OCI-LY7 (cell line): ENCODE data around the gene TSPAN9. TPM values are rescaled to one million over a fixed set of nuclear protein-coding genes. Genes with fewer than 3 reads are reported as not detected.

Experiments used
- BruUV-seq: library from RNA; stranded (reverse); fragments of 400-500 nt; replicated peaks from 2 replicates; lab custom pipeline; 2021; lab: Mats Ljungman, UMichigan
- CTCF ChIA-PET: fragments of 300-600 bp; sonication (Branson Sonifier 250); formaldehyde crosslinking; loops from one replicate; lab custom pipeline; 2022; ENCODE audit warnings: antibody characterized with exemption; ENCODE audit not compliant: unreplicated experiment; lab: Charles Lee
- POLR2A ChIA-PET: fragments of 300-600 bp; sonication (Branson Sonifier 250); formaldehyde crosslinking; loops from one replicate; lab custom pipeline; 2022; ENCODE audit warnings: antibody characterized with exemption; lab: Charles Lee
- DNase-seq: peaks from one replicate; pipeline ENCODE4 v3.0.0-alpha.2; 2015; ENCODE audit warnings: low spot score
- H2AFZ ChIP-seq: fragments of 200-600 bp; sonication (generic), shearing (Covaris generic); 2 replicates; pipeline ENCODE4 v1.6.1; 2014; ENCODE audit warnings: mild to moderate bottlenecking, antibody characterized with exemption, low read length, moderate library complexity
- H3K27ac ChIP-seq: fragments of 200-600 bp; sonication (generic); 2 replicates; pipeline ENCODE4 v1.5.1; 2014; ENCODE audit warnings: mixed run types, low read depth, mild to moderate bottlenecking, moderate library complexity, low read length, inconsistent platforms; ENCODE audit not compliant: poor library complexity, severe bottlenecking
- H3K36me3 ChIP-seq: fragments of 200-600 bp; sonication (generic); 2 replicates; pipeline ENCODE4 v1.6.1; 2014; ENCODE audit warnings: mild to moderate bottlenecking, antibody characterized with exemption, low read length, moderate library complexity, mixed read lengths; ENCODE audit not compliant: insufficient read depth
- H3K4me1 ChIP-seq: fragments of 200-600 bp; sonication (generic); 2 replicates; pipeline ENCODE4 v1.5.1; 2014; ENCODE audit warnings: mild to moderate bottlenecking, low read length; ENCODE audit not compliant: insufficient read depth, poor library complexity, severe bottlenecking
- H3K4me2 ChIP-seq: fragments of 200-600 bp; sonication (generic); 2 replicates; pipeline ENCODE4 v1.6.1; 2014; ENCODE audit warnings: mild to moderate bottlenecking, low read length
- H3K4me3 ChIP-seq: fragments of 200-600 bp; sonication (generic); 2 replicates; pipeline ENCODE4 v1.5.1; 2014; ENCODE audit warnings: mild to moderate bottlenecking, low read depth, low read length; ENCODE audit not compliant: poor library complexity, severe bottlenecking
- H3K79me2 ChIP-seq: fragments of 200-600 bp; sonication (generic); 2 replicates; pipeline ENCODE4 v1.6.1; 2016; ENCODE audit warnings: low read depth, mild to moderate bottlenecking, low read length, moderate library complexity, mixed read lengths; ENCODE audit not compliant: insufficient read depth
- H3K9me2 ChIP-seq: fragments of 200-600 bp; sonication (generic); 2 replicates; pipeline ENCODE4 v1.6.1; 2016; ENCODE audit warnings: mild to moderate bottlenecking, low read length, mixed read lengths; ENCODE audit not compliant: insufficient read depth
- H3K9me3 ChIP-seq: fragments of 200-600 bp; sonication (generic); 2 replicates; pipeline ENCODE4 v1.6.1; 2014; ENCODE audit warnings: mild to moderate bottlenecking, mixed run types, low read length, mixed read lengths
- H4K20me1 ChIP-seq: fragments of 200-600 bp; sonication (generic); 2 replicates; pipeline ENCODE4 v1.6.1; 2014; ENCODE audit warnings: mild to moderate bottlenecking, antibody characterized with exemption, low read length, moderate library complexity, mixed read lengths; ENCODE audit not compliant: insufficient read depth
- EZH2phosphoT487 ChIP-seq: fragments of 200-600 bp; sonication (generic); IDR thresholded peaks from 2 replicates; pipeline ENCODE4 v1.6.1; 2018; ENCODE audit warnings: low read depth, borderline replicate concordance, mild to moderate bottlenecking, mixed run types, antibody characterized with exemption, low read length, moderate library complexity, mixed read lengths
- intact Hi-C: fragments of 100-400 bp; cut with micrococcal nuclease; formaldehyde crosslinking; loops from one replicate; pipeline ENCODE4 v1.10.0; 2022; ENCODE audit not compliant: unreplicated experiment
- total RNA-seq, 2 experiments: library from RNA; depleted of rRNA in 1 of 2; stranded (reverse); fragments of >200 nt in 1 of 2; shearing (Covaris generic) in 1 of 2; gene quantifications; 2 replicates each; pipeline ENCODE4 v1.2.3, GENCODE V29; 2014 to 2022
- TF ChIP-seq, protein P1 (sequence below): fragments of 200-600 bp; sonication (generic); conservative IDR thresholded peaks from 2 replicates; pipeline ENCODE4 v1.5.1; 2014; ENCODE audit warnings: mild to moderate bottlenecking, antibody characterized with exemption, low read length, moderate library complexity, mixed read lengths

Gene TSPAN9
- total RNA-seq, 2 experiments from 2014 or later = 0.50 to 0.74 TPM

- H3K36me3 ChIP-seq = no peaks in the 10 kb centered on the region
- BruUV-seq = no TSS peak
- H3K9me2 ChIP-seq = no peaks in the 10 kb centered on the region
- intact Hi-C loops = no loop called here
- TF ChIP-seq, protein P1, sequence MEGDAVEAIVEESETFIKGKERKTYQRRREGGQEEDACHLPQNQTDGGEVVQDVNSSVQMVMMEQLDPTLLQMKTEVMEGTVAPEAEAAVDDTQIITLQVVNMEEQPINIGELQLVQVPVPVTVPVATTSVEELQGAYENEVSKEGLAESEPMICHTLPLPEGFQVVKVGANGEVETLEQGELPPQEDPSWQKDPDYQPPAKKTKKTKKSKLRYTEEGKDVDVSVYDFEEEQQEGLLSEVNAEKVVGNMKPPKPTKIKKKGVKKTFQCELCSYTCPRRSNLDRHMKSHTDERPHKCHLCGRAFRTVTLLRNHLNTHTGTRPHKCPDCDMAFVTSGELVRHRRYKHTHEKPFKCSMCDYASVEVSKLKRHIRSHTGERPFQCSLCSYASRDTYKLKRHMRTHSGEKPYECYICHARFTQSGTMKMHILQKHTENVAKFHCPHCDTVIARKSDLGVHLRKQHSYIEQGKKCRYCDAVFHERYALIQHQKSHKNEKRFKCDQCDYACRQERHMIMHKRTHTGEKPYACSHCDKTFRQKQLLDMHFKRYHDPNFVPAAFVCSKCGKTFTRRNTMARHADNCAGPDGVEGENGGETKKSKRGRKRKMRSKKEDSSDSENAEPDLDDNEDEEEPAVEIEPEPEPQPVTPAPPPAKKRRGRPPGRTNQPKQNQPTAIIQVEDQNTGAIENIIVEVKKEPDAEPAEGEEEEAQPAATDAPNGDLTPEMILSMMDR = no peak
- no peak for TF ChIP-seq EZH2phosphoT487
- POLR2A ChIA-PET = no interaction called here
- no peaks in the 10 kb centered on the region for H3K79me2 ChIP-seq
- CTCF ChIA-PET = no interaction called here
- DNase-seq = no peak
- no peak overlapping the region for H2AFZ ChIP-seq
- no peaks in the 10 kb centered on the region for H3K4me1 ChIP-seq
- no peak overlapping the region for H3K4me2 ChIP-seq
- H3K4me3 ChIP-seq = no peak overlapping the region
- H3K9me3 ChIP-seq = no peaks in the 10 kb centered on the region
- no peak overlapping the region for H3K27ac ChIP-seq
- no peaks in the 10 kb centered on the region for H4K20me1 ChIP-seq
Measured at GRCh38 chr12:3084742-3085141, 7.6 kb downstream of the TSPAN9 start.

- CTCF ChIA-PET = no interaction called here
- TF ChIP-seq, protein P1 = no peak
- no peak for TF ChIP-seq EZH2phosphoT487
- H3K4me1 ChIP-seq = no peaks in the 10 kb centered on the region
- no peaks in the 10 kb centered on the region for H3K9me2 ChIP-seq
- BruUV-seq = no TSS peak
- POLR2A ChIA-PET = no interaction called here
- H3K9me3 ChIP-seq = no peaks in the 10 kb centered on the region
- H3K27ac ChIP-seq = no peak overlapping the region
- H4K20me1 ChIP-seq = no peaks in the 10 kb centered on the region
- H3K4me3 ChIP-seq = no peak overlapping the region
- intact Hi-C loops = no loop called here
- H3K4me2 ChIP-seq = no peak overlapping the region
- DNase-seq = no peak
- no peaks in the 10 kb centered on the region for H3K36me3 ChIP-seq
- H2AFZ ChIP-seq = no peak overlapping the region
- no peaks in the 10 kb centered on the region for H3K79me2 ChIP-seq
Measured at GRCh38 chr12:3085341-3086139, 8.4 kb downstream of the TSPAN9 start.

DNA sequence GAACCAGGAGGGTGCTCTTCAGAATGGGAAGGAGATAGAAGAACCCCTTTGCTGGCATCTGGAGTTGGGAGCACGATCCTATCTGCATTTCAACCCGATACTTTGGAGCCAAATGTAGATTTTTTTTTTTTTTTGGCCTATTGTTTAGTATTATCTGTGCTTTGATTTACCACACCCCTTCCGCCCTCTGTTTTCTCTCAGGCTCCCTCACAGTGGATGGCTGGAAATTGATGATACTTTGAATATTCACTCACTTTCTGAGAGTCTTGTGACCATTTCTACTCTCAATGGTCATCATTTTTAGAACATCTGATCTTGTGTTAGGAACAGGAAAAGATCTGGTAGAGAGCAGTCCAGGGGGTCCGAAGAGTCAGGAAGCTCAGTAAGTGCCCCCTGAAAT is 9.0 kb downstream of the TSPAN9 start:
- no peaks in the 10 kb centered on the region for H3K9me3 ChIP-seq
- POLR2A ChIA-PET = no interaction called here
- no peaks in the 10 kb centered on the region for H3K9me2 ChIP-seq
- no peak overlapping the region for H2AFZ ChIP-seq
- H3K4me2 ChIP-seq = no peak overlapping the region
- TF ChIP-seq, protein P1 = no peak
- no peak for TF ChIP-seq EZH2phosphoT487
- no peaks in the 10 kb centered on the region for H4K20me1 ChIP-seq
- no peak overlapping the region for H3K27ac ChIP-seq
- intact Hi-C loops = no loop called here
- H3K4me3 ChIP-seq = no peak overlapping the region
- DNase-seq = no peak
- no peaks in the 10 kb centered on the region for H3K36me3 ChIP-seq
- no TSS peak for BruUV-seq
- H3K4me1 ChIP-seq = no peaks in the 10 kb centered on the region
- no peaks in the 10 kb centered on the region for H3K79me2 ChIP-seq
- CTCF ChIA-PET = no interaction called here
